SK-N-MC (cell line): ENCODE measurements around the gene PIK3CB.

Experiments used
- EZH2 ChIP-seq: fragments of 200-600 bp; sonication (generic); IDR thresholded peaks from one replicate; pipeline ENCODE4 v1.6.1; 2017; ENCODE audit warnings: antibody characterized with exemption
- POLR2AphosphoS5 ChIP-seq: IDR thresholded peaks from 2 replicates; pipeline ENCODE4 v1.6.1; 2012; ENCODE audit warnings: mild to moderate bottlenecking, low read depth, low read length, borderline replicate concordance

GRCh38 chr3:138668107-138668506, 166.6 kb downstream of the PIK3CB start:
- TF ChIP-seq EZH2 (no peak), POLR2AphosphoS5 (no peak)
